ENCODE data around the gene CLDN9.

- no peak for TF ChIP-seq CTCF (IDR thresholded peaks at IDR 0.05; ENCODE audit: low read length)
- no peak for TF ChIP-seq EZH2 (optimal IDR thresholded peaks at IDR 0.05; ENCODE audit: low read depth, low read length)
- TF ChIP-seq EZH2phosphoT487 (IDR thresholded peaks at IDR 0.05; ENCODE audit: low read length): no peak
Observed at GRCh38 chr16:3013998-3014690, 1.4 kb downstream of the CLDN9 start.

All from MM.1S (cell line).